ENCODE data around the gene FN3K.

FN3K gene

DNA sequence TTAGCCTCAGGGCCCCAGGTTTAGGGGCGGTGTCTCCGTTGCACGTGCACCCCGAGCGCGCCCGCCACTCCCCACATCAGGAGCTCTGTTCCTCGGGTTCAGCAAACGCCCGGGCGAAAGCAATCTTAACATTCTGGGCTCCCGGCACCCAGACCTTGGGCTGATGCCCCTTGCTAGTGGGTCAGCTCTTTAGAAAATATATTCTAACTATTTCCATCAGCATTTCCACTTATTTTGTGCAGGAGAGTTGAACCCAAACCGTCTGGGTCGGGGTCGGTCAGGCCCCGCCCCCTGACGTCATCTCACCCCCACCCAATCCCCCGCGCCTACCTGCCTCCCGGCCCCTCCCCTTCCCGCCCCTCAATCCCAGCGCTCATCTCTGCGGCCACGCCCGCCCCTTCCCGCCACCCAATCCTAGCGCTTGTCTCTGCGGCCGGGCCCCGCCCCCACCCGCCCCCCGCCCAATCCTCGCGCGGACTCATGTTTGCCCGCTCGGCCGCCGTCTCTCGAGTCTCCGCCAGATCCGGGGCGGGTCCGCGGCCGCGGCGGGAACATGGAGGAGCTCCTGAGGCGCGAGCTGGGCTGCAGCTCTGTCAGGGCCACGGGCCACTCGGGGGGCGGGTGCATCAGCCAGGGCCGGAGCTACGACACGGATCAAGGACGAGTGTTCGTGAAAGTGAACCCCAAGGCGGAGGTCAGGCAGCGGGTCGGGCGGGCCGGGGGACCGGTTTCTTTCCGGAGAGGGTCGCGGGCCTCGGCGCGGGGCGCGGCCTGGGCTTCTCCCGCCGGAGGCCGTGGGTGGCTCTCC lies 19.0 kb upstream of the FN3K start, which contains the start of gene FN3KRP:
FN3KRP (plus strand) TSS at position 504 of the 808 bp plus-strand sequence; CDS start at position 554, 50 bp downstream.
- Histone ChIP-seq H3K9me3 (ENCODE audit: control insufficient read depth in 5 of 5, low read length in 5 of 5) (no peaks in the 10 kb centered on the region), H3K9ac (ENCODE audit: low read length in 5 of 5) (peak within 1 kb of the TSS; percentile 26 to 93 (median 80)), H3K36me3 (ENCODE audit: control insufficient read depth in 5 of 5, insufficient read depth in 5 of 5, low read length in 5 of 5) (peaks cover 0 to 22% (median 17%) of the 10 kb centered on the region in 5 donors), H3K27ac (ENCODE audit: low read depth, low read length) (peak within 1 kb of the TSS; percentile 16), H3K4me3 (ENCODE audit: low read depth in 1 of 5, low read length in 5 of 5) (peak within 1 kb of the TSS; percentile 75 to 91 (median 84)), H3K4me1 (ENCODE audit: control insufficient read depth in 5 of 5, insufficient read depth in 5 of 5, low read length in 5 of 5) (peaks cover 1 to 22% (median 19%) of the 10 kb centered on the region in 5 donors), H3K27me3 (ENCODE audit: control insufficient read depth in 5 of 5, insufficient read depth in 4 of 5, low read length in 5 of 5) (no peaks in the 10 kb centered on the region)

DNA sequence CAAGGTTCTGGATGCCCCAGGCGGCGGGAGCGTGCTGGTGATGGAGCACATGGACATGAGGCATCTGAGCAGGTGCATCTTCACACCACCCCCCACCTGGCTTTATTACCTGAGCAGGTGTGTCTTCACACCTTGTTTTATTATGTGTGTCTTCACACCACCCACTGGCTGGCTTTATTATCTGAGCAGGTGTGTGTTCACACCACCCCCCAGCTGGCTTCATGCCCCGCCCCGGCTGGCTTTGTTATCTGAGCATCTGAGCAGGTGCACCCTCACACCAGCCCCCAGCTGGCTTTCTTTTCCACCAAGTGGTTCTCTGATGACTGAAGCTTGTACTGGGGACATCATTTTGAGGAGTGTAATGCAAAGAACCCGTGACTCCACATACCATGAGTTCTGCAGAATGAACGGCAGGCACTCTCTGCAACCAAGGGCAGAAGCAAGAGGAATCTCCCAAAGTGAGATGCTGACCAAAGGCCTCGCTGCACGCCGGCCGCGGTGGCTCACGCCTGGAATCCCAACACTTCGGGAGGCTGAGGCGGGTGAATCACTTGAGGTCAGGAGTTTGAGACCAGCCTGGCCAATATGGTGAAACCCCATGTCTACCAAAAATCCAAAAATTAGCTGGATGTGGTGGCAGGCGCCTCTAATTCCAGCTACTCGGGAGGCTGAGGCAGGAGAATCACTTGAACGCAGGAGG lies 16.3 kb upstream of the FN3K start:
- Histone ChIP-seq H3K4me3 (ENCODE audit: low read depth in 1 of 5, low read length in 5 of 5) (no peak overlapping the region), H3K27me3 (ENCODE audit: control insufficient read depth in 5 of 5, insufficient read depth in 4 of 5, low read length in 5 of 5) (no peaks in the 10 kb centered on the region), H3K36me3 (ENCODE audit: control insufficient read depth in 5 of 5, insufficient read depth in 5 of 5, low read length in 5 of 5) (peaks cover 0 to 41% (median 28%) of the 10 kb centered on the region in 5 donors), H3K4me1 (ENCODE audit: control insufficient read depth in 5 of 5, insufficient read depth in 5 of 5, low read length in 5 of 5) (peaks cover 1 to 22% (median 19%) of the 10 kb centered on the region in 5 donors), H3K9me3 (ENCODE audit: control insufficient read depth in 5 of 5, low read length in 5 of 5) (no peaks in the 10 kb centered on the region), H3K9ac (ENCODE audit: low read length in 5 of 5) (no peak overlapping the region), H3K27ac (ENCODE audit: low read depth, low read length) (no peak overlapping the region)

- Histone ChIP-seq H3K36me3 (ENCODE audit: control insufficient read depth in 5 of 5, insufficient read depth in 5 of 5, low read length in 5 of 5) (peaks cover 0 to 45% (median 28%) of the 10 kb centered on the region in 5 donors), H3K4me1 (ENCODE audit: control insufficient read depth in 5 of 5, insufficient read depth in 5 of 5, low read length in 5 of 5) (peaks cover 1 to 22% (median 19%) of the 10 kb centered on the region in 5 donors), H3K9ac (ENCODE audit: low read length in 5 of 5) (no peak overlapping the region)
Measured at GRCh38 chr17:82720204-82720603, 15.2 kb upstream of the FN3K start.

DNA sequence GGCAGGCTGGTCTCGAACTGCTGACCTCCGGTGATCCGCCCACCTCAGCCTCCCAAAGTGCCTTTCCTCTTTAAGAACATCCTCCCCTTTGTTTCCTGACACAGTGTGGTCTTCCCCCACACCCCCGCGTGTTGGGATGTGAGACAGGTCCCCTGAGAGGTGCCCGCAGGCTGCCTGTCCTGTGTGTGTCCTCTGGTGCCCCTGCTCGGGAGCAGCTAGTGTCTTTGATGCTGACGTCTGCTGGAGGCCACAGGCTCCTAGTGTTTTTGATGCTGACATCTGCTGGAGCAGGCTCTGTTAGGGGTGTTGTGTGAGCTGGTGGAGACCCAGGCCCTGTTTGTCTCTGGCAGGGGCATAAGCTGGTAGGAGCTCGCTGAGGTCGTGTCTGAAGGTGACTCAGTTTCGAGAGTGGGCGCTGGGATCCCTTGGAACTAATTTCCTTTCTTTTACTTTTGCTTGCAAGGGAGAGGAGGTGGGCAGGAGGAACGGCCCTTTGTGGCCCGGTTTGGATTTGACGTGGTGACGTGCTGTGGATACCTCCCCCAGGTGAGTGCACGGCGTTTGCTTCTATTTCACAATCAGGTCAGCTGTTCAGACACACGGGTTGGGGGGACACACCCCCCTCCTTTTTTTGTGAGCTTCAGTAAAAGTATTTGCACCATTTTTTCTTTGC lies 12.9 kb upstream of the FN3K start:
- Histone ChIP-seq H3K4me3 (ENCODE audit: low read depth in 1 of 5, low read length in 5 of 5) (no peak overlapping the region), H3K4me1 (ENCODE audit: control insufficient read depth in 5 of 5, insufficient read depth in 5 of 5, low read length in 5 of 5) (peaks cover 1 to 9% (median 8%) of the 10 kb centered on the region in 5 donors), H3K27me3 (ENCODE audit: control insufficient read depth in 5 of 5, insufficient read depth in 4 of 5, low read length in 5 of 5) (no peaks in the 10 kb centered on the region), H3K9me3 (ENCODE audit: control insufficient read depth in 5 of 5, low read length in 5 of 5) (no peaks in the 10 kb centered on the region), H3K36me3 (ENCODE audit: control insufficient read depth in 5 of 5, insufficient read depth in 5 of 5, low read length in 5 of 5) (peaks cover 0 to 60% (median 43%) of the 10 kb centered on the region in 5 donors), H3K27ac (ENCODE audit: low read depth, low read length) (no peak overlapping the region), H3K9ac (ENCODE audit: low read length in 5 of 5) (no peak overlapping the region)

More at GRCh38 chr17:82720204-82720603, 15.2 kb upstream of the FN3K start:
- no peaks in the 10 kb centered on the region for H3K27me3 ChIP-seq (ENCODE audit: control insufficient read depth in 5 of 5, insufficient read depth in 4 of 5, low read length in 5 of 5)
- no peak overlapping the region for H3K27ac ChIP-seq (ENCODE audit: low read depth, low read length)
- H3K4me3 ChIP-seq (ENCODE audit: low read depth in 1 of 5, low read length in 5 of 5), result no peak overlapping the region
- H3K9me3 ChIP-seq (ENCODE audit: control insufficient read depth in 5 of 5, low read length in 5 of 5), result no peaks in the 10 kb centered on the region

DNA sequence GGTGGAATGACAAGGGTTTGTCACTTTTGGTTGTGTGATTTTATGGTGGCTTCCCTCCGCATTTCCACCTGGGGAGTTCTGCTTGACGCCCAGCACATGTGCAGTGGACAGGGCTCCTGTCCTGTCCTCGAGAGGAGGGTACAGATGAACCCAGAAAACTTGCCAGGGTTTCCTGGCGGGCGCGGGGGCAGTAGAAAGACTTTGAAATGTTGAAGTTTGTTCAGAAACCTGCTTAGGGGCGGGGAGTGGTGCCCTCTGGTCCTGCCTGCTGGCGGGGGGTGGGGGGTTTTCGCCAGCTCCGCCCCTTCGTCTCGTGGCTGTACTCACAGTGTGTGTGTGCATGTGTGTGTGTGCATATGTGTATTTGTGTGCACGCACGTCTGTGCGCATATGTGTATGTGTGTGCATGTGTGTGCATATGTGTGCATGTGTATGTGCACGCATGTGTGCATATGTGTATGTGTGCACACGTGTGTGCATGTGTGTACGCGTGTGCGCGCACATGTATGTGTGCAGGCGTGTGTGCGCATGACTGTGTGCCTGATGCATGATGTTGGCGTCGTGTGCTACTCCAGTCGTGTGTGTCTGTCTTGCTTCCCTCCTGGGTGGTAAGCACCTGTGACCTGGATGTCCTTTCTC lies 12.1 kb upstream of the FN3K start:
- Histone ChIP-seq H3K4me1 (ENCODE audit: control insufficient read depth in 5 of 5, insufficient read depth in 5 of 5, low read length in 5 of 5) (peaks cover 0 to under 1% (median 0%) of the 10 kb centered on the region in 5 donors), H3K4me3 (ENCODE audit: low read depth in 1 of 5, low read length in 5 of 5) (no peak overlapping the region), H3K9ac (ENCODE audit: low read length in 5 of 5) (no peak overlapping the region), H3K27ac (ENCODE audit: low read depth, low read length) (no peak overlapping the region), H3K27me3 (ENCODE audit: control insufficient read depth in 5 of 5, insufficient read depth in 4 of 5, low read length in 5 of 5) (no peaks in the 10 kb centered on the region), H3K36me3 (ENCODE audit: control insufficient read depth in 5 of 5, insufficient read depth in 5 of 5, low read length in 5 of 5) (peaks cover 0 to 65% (median 45%) of the 10 kb centered on the region in 5 donors), H3K9me3 (ENCODE audit: control insufficient read depth in 5 of 5, low read length in 5 of 5) (no peaks in the 10 kb centered on the region)

GRCh38 chr17:82726427-82726826 lies 9.0 kb upstream of the FN3K start:
- Histone ChIP-seq H3K9me3 (ENCODE audit: control insufficient read depth in 5 of 5, low read length in 5 of 5) (no peaks in the 10 kb centered on the region), H3K4me1 (ENCODE audit: control insufficient read depth in 5 of 5, insufficient read depth in 5 of 5, low read length in 5 of 5) (no peaks in the 10 kb centered on the region), H3K27ac (ENCODE audit: low read depth, low read length) (no peak overlapping the region), H3K9ac (ENCODE audit: low read length in 5 of 5) (no peak overlapping the region), H3K4me3 (ENCODE audit: low read depth in 1 of 5, low read length in 5 of 5) (no peak overlapping the region), H3K27me3 (ENCODE audit: control insufficient read depth in 5 of 5, insufficient read depth in 4 of 5, low read length in 5 of 5) (no peaks in the 10 kb centered on the region), H3K36me3 (ENCODE audit: control insufficient read depth in 5 of 5, insufficient read depth in 5 of 5, low read length in 5 of 5) (peaks cover 0 to 58% (median 38%) of the 10 kb centered on the region in 5 donors)

DNA sequence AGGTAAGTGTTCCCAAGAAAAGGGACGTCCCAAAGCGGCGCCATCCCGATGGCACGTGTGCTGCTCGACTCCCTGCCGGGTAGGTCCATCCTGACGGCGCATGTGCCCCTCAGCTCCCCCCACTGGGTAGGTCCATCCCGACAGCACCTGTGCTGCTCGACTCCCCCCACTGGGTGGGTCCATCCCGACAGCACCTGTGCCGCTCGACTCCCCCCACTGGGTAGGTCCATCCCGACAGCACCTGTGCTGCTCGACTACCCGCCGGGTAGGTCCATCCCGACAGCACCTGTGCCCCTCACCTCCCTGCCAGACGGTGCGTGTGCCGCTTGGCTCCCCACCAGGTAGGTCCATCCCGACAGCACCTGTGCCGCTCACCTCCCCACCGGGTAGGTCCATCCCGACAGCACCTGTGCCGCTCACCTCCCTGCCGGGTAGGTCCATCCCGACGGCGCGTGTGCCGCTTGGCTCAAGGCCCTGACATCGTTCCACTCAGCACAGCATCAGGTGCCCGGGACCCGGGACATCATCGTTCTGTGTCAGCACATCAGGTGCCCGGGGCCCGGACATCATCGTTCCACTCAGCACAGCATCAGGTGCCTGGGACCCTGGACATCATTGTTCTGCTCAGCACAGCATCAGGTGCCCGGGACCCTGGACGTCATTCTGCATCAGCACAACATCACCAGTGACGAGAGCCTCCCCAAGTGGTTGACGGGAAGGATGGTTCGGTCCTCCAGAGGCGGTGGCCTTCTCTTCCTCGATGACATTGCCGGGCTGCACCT lies 5.7 kb upstream of the FN3K start:
- no peaks in the 10 kb centered on the region for H3K27me3 ChIP-seq (ENCODE audit: control insufficient read depth in 5 of 5, insufficient read depth in 4 of 5, low read length in 5 of 5)
- H3K36me3 ChIP-seq (ENCODE audit: control insufficient read depth in 5 of 5, insufficient read depth in 5 of 5, low read length in 5 of 5), result peaks cover 0 to 38% (median 28%) of the 10 kb centered on the region in 5 donors
- H3K4me1 ChIP-seq (ENCODE audit: control insufficient read depth in 5 of 5, insufficient read depth in 5 of 5, low read length in 5 of 5), result peaks cover 0 to 2% (median under 1%) of the 10 kb centered on the region in 5 donors
- H3K27ac ChIP-seq (ENCODE audit: low read depth, low read length), result no peak overlapping the region
- no peak overlapping the region for H3K9ac ChIP-seq (ENCODE audit: low read length in 5 of 5)
- peaks cover 0 to 6% (median 2%) of the 10 kb centered on the region in 5 donors for H3K9me3 ChIP-seq (ENCODE audit: control insufficient read depth in 5 of 5, low read length in 5 of 5)
- H3K4me3 ChIP-seq (ENCODE audit: low read depth in 1 of 5, low read length in 5 of 5), result no peak overlapping the region

DNA sequence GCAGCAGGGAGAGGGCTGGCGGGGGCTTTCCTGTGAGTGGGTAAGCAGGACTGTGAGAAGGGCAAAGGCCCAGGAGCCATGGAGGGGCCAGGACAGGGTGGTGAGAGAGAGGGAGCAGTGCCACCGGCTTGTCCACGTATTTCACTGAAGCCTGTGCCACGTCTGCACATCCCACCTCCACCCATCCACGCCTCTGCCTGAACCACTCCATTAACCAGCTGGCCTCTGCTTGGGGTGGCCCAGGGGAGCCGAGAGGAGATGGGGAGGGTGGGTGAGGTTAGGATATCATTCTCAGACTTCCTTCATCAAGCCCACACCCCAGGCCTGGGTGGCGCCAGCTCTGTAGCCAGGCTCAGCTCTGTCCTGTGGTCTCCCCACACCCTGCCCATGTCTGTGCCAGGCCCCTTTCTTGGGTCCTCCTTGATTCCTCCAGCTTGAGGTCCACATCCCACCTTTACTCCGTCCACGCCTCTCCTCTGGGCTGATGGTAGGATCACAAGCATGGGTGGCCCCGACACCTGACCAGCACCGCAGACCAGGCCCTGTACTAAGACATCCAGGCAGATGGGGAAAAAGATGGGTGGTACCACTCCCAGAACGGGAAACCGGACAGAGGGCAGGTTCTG lies 3.2 kb upstream of the FN3K start:
- H3K27ac ChIP-seq (ENCODE audit: low read depth, low read length), result no peak overlapping the region
- H3K4me3 ChIP-seq (ENCODE audit: low read depth in 1 of 5, low read length in 5 of 5), result no peak overlapping the region
- peaks cover 0 to 6% (median 2%) of the 10 kb centered on the region in 5 donors for H3K9me3 ChIP-seq (ENCODE audit: control insufficient read depth in 5 of 5, low read length in 5 of 5)
- peaks cover 0 to 25% (median 16%) of the 10 kb centered on the region in 5 donors for H3K36me3 ChIP-seq (ENCODE audit: control insufficient read depth in 5 of 5, insufficient read depth in 5 of 5, low read length in 5 of 5)
- H3K4me1 ChIP-seq (ENCODE audit: control insufficient read depth in 5 of 5, insufficient read depth in 5 of 5, low read length in 5 of 5), result peaks cover 0 to 20% (median 17%) of the 10 kb centered on the region in 5 donors
- no peak overlapping the region for H3K9ac ChIP-seq (ENCODE audit: low read length in 5 of 5)
- H3K27me3 ChIP-seq (ENCODE audit: control insufficient read depth in 5 of 5, insufficient read depth in 4 of 5, low read length in 5 of 5), result no peaks in the 10 kb centered on the region
